GM12801 (cell line): ENCODE data around the gene EMD.

Experiments used
- CTCF ChIP-seq: IDR thresholded peaks from one replicate; pipeline ENCODE4 v1.5.1; 2011; ENCODE audit warnings: control low read depth; ENCODE audit not compliant: insufficient read length; ENCODE audit errors: extremely low read depth

Gene EMD

GRCh38 chrX:154354013-154354412, 25.1 kb upstream of the EMD start:
- no peak for TF ChIP-seq CTCF

GRCh38 chrX:154354516-154354915, 24.6 kb upstream of the EMD start:
- TF ChIP-seq CTCF = no peak

GRCh38 chrX:154355094-154355775, 23.9 kb upstream of the EMD start:
- no peak for TF ChIP-seq CTCF

GRCh38 chrX:154355776-154356140, 23.3 kb upstream of the EMD start:
- no peak for TF ChIP-seq CTCF

DNA sequence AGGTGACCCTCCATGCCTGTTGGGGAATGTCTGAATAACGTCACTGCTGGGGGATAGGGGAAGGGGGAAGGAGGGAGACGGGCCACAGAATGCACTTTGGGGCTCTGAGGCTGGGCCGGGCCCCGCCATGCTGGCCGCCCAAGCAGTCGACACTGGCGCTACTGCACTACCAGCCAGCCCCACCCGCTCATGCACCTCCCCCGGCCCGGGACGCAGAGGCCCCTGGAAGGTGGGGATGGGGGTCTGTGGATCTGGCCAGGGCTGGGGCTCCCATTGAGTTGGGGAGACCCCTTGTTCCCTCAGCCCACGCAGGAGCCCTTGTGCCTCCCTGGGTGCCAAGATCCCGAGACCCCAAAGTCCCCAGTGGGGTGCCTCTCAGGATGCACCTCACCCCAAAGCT, 22.5 kb upstream of the EMD start:
- no peak for TF ChIP-seq CTCF

GRCh38 chrX:154357205-154357604, 21.9 kb upstream of the EMD start:
- no peak for TF ChIP-seq CTCF

DNA sequence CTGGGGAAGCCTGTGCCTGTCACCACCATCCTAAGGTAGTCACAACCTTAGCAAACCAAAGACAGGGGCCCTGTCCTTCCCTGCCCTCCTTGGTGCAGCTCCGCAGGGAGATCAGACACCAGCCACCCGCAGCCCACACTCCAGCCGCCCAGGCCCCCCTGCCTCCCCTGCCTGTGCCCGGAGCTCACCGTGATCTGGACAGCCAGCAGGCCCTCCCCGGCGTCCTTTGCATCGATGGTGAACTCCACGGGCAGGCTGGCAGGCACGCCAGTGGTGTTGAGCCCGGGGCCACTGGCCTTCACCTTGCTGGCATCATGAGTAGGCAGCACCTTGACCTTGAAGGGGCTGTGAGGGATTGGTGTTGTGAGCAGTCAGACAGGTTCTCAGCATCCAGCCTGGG, 21.1 kb upstream of the EMD start:
- TF ChIP-seq CTCF = no peak
